ENCODE results near the gene ANTXR2.

ANTXR2 gene

GRCh38 chr4:80016506-80016905 is 56.5 kb downstream of the ANTXR2 start:
- Histone ChIP-seq H3K4me2 (ENCODE audit: low read depth, low read length) (0 out of 2 replicates have a peak overlapping the region, but pooled peaks have one; percentile 61), H3K36me3 (replicated peaks; ENCODE audit: insufficient read depth, low read length) (no peaks in the 10 kb centered on the region), H3K9me2 (replicated peaks; ENCODE audit: insufficient read depth, low read length) (no peaks in the 10 kb centered on the region), H3K9ac (ENCODE audit: low read length) (no peak overlapping the region), H3K79me2 (ENCODE audit: low read length) (no peaks in the 10 kb centered on the region), H3F3A (ENCODE audit: insufficient read depth, low read length) (peaks cover 9% of the 10 kb centered on the region; the same call in 1 of the 2 replicates), H3K4me1 (ENCODE audit: low read length) (peaks cover 15% of the 10 kb centered on the region), H2AFZ (ENCODE audit: low read length) (no peak overlapping the region), H3K27me3 (replicated peaks; ENCODE audit: insufficient read depth, low read length) (no peaks in the 10 kb centered on the region), H3K27ac (ENCODE audit: low read length) (no peak overlapping the region), H3K4me3 (ENCODE audit: low read length) (no peak overlapping the region), H4K20me1 (ENCODE audit: insufficient read depth, low read length) (no peaks in the 10 kb centered on the region), H3K9me3 (replicated peaks; ENCODE audit: insufficient read depth, low read length) (no peaks in the 10 kb centered on the region)
- no peak for TF ChIP-seq EZH2phosphoT487 (IDR thresholded peaks at IDR 0.05; ENCODE audit: low read length)
- TF ChIP-seq CTCF (IDR thresholded peaks at IDR 0.05; ENCODE audit: low read length) = no peak
- TF ChIP-seq EZH2 (optimal IDR thresholded peaks at IDR 0.05; ENCODE audit: low read depth, low read length) = no peak
- DNase-seq = no peak

GRCh38 chr4:80015407-80016189 is 57.4 kb downstream of the ANTXR2 start:
- Histone ChIP-seq H3K4me2 (ENCODE audit: low read depth, low read length) (no peak overlapping the region), H3K9ac (ENCODE audit: low read length) (no peak overlapping the region), H3F3A (ENCODE audit: insufficient read depth, low read length) (peaks cover 9% of the 10 kb centered on the region; the same call in 1 of the 2 replicates), H3K4me3 (ENCODE audit: low read length) (no peak overlapping the region), H3K36me3 (replicated peaks; ENCODE audit: insufficient read depth, low read length) (no peaks in the 10 kb centered on the region), H3K27ac (ENCODE audit: low read length) (no peak overlapping the region), H4K20me1 (ENCODE audit: insufficient read depth, low read length) (no peaks in the 10 kb centered on the region), H3K79me2 (ENCODE audit: low read length) (no peaks in the 10 kb centered on the region), H2AFZ (ENCODE audit: low read length) (no peak overlapping the region), H3K9me3 (replicated peaks; ENCODE audit: insufficient read depth, low read length) (no peaks in the 10 kb centered on the region), H3K4me1 (ENCODE audit: low read length) (peaks cover 15% of the 10 kb centered on the region), H3K27me3 (replicated peaks; ENCODE audit: insufficient read depth, low read length) (no peaks in the 10 kb centered on the region), H3K9me2 (replicated peaks; ENCODE audit: insufficient read depth, low read length) (no peaks in the 10 kb centered on the region)
- TF ChIP-seq EZH2phosphoT487 (IDR thresholded peaks at IDR 0.05; ENCODE audit: low read length) = no peak
- TF ChIP-seq EZH2 (optimal IDR thresholded peaks at IDR 0.05; ENCODE audit: low read depth, low read length) = no peak
- TF ChIP-seq CTCF (IDR thresholded peaks at IDR 0.05; ENCODE audit: low read length) = no peak
- DNase-seq = no peak

GRCh38 chr4:80014531-80014930 is 58.5 kb downstream of the ANTXR2 start:
- peaks cover 9% of the 10 kb centered on the region; the same call in 1 of the 2 replicates for H3F3A ChIP-seq (ENCODE audit: insufficient read depth, low read length)
- no peaks in the 10 kb centered on the region for H4K20me1 ChIP-seq (ENCODE audit: insufficient read depth, low read length)
- H3K9me2 ChIP-seq (replicated peaks; ENCODE audit: insufficient read depth, low read length) = no peaks in the 10 kb centered on the region
- H3K4me1 ChIP-seq (ENCODE audit: low read length) = peaks cover 15% of the 10 kb centered on the region
- H3K4me2 ChIP-seq (ENCODE audit: low read depth, low read length) = no peak overlapping the region
- H3K9ac ChIP-seq (ENCODE audit: low read length) = no peak overlapping the region
- no peak overlapping the region for H3K4me3 ChIP-seq (ENCODE audit: low read length)
- H3K9me3 ChIP-seq (replicated peaks; ENCODE audit: insufficient read depth, low read length) = no peaks in the 10 kb centered on the region
- no peak overlapping the region for H3K27ac ChIP-seq (ENCODE audit: low read length)
- TF ChIP-seq EZH2phosphoT487 (IDR thresholded peaks at IDR 0.05; ENCODE audit: low read length) (no peak), CTCF (IDR thresholded peaks at IDR 0.05; ENCODE audit: low read length) (no peak), EZH2 (optimal IDR thresholded peaks at IDR 0.05; ENCODE audit: low read depth, low read length) (no peak)
- H2AFZ ChIP-seq (ENCODE audit: low read length) = no peak overlapping the region
- no peaks in the 10 kb centered on the region for H3K79me2 ChIP-seq (ENCODE audit: low read length)
- no peaks in the 10 kb centered on the region for H3K36me3 ChIP-seq (replicated peaks; ENCODE audit: insufficient read depth, low read length)
- H3K27me3 ChIP-seq (replicated peaks; ENCODE audit: insufficient read depth, low read length) = no peaks in the 10 kb centered on the region
- no peak for DNase-seq

Measured in MM.1S (cell line).